ENCODE results near the gene DDX1.

- TF ChIP-seq POLR2A (IDR thresholded peaks at IDR 0.05) (no peak), CTCF (IDR thresholded peaks at IDR 0.05) (no peak)
Measured at GRCh38 chr2:15580451-15580850, 11.2 kb upstream of the DDX1 start.

Data from adrenal gland (tissue), 5 donors.